DND-41 (cell line): ENCODE measurements around the gene FAM240A.
"Not testable (repeated sequence)": the region's sequence is repeated elsewhere in the genome, so short reads cannot be mapped to it uniquely, and the experiment has no call there.

ENCODE experiments used
- EZH2 ChIP-seq: IDR thresholded peaks from 3 replicates; pipeline ENCODE4 v1.6.1; 2012; ENCODE audit warnings: borderline replicate concordance, low read depth, mild to moderate bottlenecking, moderate library complexity, low read length, inconsistent platforms; ENCODE audit not compliant: severe bottlenecking
- TF ChIP-seq, protein P1 (sequence below): IDR thresholded peaks from 2 replicates; pipeline ENCODE4 v1.5.1; 2012; ENCODE audit warnings: borderline replicate concordance, low read length, moderate library complexity, mild to moderate bottlenecking; ENCODE audit not compliant: poor library complexity, severe bottlenecking; ENCODE audit errors: extremely low read depth

DNA sequence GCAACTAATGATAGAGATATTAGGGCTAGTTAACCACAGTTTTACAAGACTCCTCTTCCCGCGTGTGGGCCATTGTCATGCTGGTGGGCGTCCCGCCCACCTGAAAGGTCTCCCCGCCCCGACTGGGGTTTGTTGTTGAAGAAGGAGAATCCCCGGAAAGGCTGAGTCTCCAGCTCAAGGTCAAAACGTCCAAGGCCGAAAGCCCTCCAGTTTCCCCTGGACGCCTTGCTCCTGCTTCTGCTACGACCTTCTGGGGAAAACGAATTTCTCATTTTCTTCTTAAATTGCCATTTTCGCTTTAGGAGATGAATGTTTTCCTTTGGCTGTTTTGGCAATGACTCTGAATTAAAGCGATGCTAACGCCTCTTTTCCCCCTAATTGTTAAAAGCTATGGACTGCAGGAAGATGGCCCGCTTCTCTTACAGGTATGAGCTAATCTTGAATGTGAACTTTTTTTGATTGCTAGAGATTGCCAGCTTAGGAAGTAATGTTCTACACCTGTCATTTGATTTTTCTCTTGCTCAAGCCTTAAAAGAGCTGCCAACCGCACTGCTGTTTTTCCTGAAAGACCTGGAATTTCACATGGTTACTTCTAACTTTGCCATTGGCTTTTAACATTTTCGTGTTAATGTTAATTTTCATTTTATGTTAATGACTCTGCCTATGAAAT, 34.6 kb upstream of the FAM240A start:
- TF ChIP-seq, protein P1, sequence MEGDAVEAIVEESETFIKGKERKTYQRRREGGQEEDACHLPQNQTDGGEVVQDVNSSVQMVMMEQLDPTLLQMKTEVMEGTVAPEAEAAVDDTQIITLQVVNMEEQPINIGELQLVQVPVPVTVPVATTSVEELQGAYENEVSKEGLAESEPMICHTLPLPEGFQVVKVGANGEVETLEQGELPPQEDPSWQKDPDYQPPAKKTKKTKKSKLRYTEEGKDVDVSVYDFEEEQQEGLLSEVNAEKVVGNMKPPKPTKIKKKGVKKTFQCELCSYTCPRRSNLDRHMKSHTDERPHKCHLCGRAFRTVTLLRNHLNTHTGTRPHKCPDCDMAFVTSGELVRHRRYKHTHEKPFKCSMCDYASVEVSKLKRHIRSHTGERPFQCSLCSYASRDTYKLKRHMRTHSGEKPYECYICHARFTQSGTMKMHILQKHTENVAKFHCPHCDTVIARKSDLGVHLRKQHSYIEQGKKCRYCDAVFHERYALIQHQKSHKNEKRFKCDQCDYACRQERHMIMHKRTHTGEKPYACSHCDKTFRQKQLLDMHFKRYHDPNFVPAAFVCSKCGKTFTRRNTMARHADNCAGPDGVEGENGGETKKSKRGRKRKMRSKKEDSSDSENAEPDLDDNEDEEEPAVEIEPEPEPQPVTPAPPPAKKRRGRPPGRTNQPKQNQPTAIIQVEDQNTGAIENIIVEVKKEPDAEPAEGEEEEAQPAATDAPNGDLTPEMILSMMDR: not testable (repeated sequence)
- TF ChIP-seq EZH2: not testable (repeated sequence)
